HUES64 (cell line): Measurements from ENCODE around the gene WDR19.
"Not testable (repeated sequence)": the region's sequence is repeated elsewhere in the genome, so short reads cannot be mapped to it uniquely, and the experiment has no call there.

Experiments used
- H3K27ac ChIP-seq: 2 replicates; pipeline ENCODE4 v1.7.0; 2013; ENCODE audit warnings: low read depth, low read length, inconsistent platforms
- H3K27me3 ChIP-seq: 2 replicates; pipeline ENCODE4 v1.6.1; 2013; ENCODE audit warnings: mild to moderate bottlenecking, low read length; ENCODE audit not compliant: insufficient read depth
- H3K36me3 ChIP-seq: 2 replicates; pipeline ENCODE4 v1.6.1; 2013; ENCODE audit warnings: mild to moderate bottlenecking, low read length; ENCODE audit not compliant: insufficient read depth
- H3K4me1 ChIP-seq: 2 replicates; pipeline ENCODE4 v1.6.1; 2013; ENCODE audit warnings: mild to moderate bottlenecking, low read length, moderate library complexity; ENCODE audit not compliant: insufficient read depth
- H3K4me3 ChIP-seq: 2 replicates; pipeline ENCODE4 v1.5.1; 2013; ENCODE audit warnings: mild to moderate bottlenecking, low read length, moderate library complexity
- H3K9ac ChIP-seq: 2 replicates; pipeline ENCODE4 v1.6.1; 2013; ENCODE audit warnings: mild to moderate bottlenecking, low read depth, low read length
- H3K9me3 ChIP-seq: 2 replicates; pipeline ENCODE4 v1.6.1; 2013; ENCODE audit warnings: low read depth, low read length; ENCODE audit not compliant: insufficient read depth
- WGBS: fragments of 150-250, 120-280 bp; methylation state at CpG from one replicate; pipeline ENCODE4 v1.1.7; 2013; ENCODE audit warnings: missing lambda C conversion rate; 5-methylcytosine and 5-hydroxymethylcytosine counted together

Gene WDR19

DNA sequence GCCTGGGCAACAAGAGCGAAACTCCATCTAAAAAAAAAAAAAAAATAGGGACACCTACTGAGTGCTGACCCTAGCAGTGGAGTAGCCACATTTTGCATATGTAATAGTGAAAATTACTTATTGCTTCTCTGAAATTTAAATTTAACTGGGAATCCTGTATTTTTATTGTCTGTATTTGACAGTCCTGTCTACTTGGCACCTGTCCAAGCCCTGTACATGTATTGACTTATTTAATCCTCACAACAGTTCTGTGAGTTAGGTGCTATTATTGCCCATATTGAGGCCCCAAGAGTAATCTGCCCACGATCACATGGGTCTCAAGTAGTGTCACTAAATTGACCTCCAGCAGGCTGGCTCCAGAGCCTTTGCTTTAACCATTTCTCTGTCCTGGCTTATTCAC is 81.6 kb downstream of the WDR19 start:
- no peaks in the 10 kb centered on the region for H3K36me3 ChIP-seq
- no peaks in the 10 kb centered on the region for H3K4me1 ChIP-seq
- no peak overlapping the region for H3K9ac ChIP-seq
- H3K4me3 ChIP-seq, result no peak overlapping the region
- H3K27me3 ChIP-seq, result no peaks in the 10 kb centered on the region
- H3K9me3 ChIP-seq, result no peaks in the 10 kb centered on the region
- H3K27ac ChIP-seq, result no peak overlapping the region
- WGBS, result 87% methylated on average over 1 of the region's 2 CpGs

DNA sequence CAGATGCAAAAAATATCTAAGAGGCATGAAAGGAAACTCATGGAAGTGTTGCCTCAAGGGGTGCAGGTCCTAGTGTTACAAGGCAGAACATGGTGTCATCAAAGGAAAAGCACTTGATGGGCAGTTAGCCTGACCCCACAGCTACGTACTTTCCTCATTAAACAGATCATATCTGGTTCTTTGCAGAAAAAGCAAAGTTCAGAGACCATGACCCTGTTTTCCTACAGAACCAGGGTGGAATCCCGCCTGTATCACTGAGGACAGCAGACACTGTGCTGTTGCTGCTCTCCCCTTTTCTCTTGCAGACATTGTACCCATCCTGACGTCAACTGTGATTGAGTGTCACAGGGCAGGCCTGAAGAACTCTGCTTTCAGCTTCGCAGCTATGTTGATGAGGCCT is 92.2 kb downstream of the WDR19 start:
- H3K27ac ChIP-seq, result no peak overlapping the region
- no peaks in the 10 kb centered on the region for H3K9me3 ChIP-seq
- no peaks in the 10 kb centered on the region for H3K4me1 ChIP-seq
- WGBS, result 90% methylated on average over 4 of the region's 4 CpGs
- H3K9ac ChIP-seq, result no peak overlapping the region
- H3K36me3 ChIP-seq, result peaks cover 52% of the 10 kb centered on the region
- H3K27me3 ChIP-seq, result no peaks in the 10 kb centered on the region
- no peak overlapping the region for H3K4me3 ChIP-seq

- H3K9ac ChIP-seq, H3K4me3 ChIP-seq, H3K27me3 ChIP-seq, H3K9me3 ChIP-seq, H3K27ac ChIP-seq, H3K4me1 ChIP-seq: not testable (repeated sequence)
- 92% methylated on average over 6 of the region's 6 CpGs for WGBS
- peaks cover 48% of the 10 kb centered on the region for H3K36me3 ChIP-seq
Observed at GRCh38 chr4:39277661-39278060, 95.3 kb downstream of the WDR19 start.

GRCh38 chr4:39278476-39278875 is 96.1 kb downstream of the WDR19 start:
- Histone ChIP-seq H3K27ac (no peak overlapping the region), H3K4me3 (no peak overlapping the region), H3K4me1 (no peaks in the 10 kb centered on the region), H3K36me3 (peaks cover 39% of the 10 kb centered on the region), H3K27me3 (no peaks in the 10 kb centered on the region), H3K9ac (no peak overlapping the region), H3K9me3 (no peaks in the 10 kb centered on the region)
- WGBS, result 97% methylated on average over 9 of the region's 9 CpGs

DNA sequence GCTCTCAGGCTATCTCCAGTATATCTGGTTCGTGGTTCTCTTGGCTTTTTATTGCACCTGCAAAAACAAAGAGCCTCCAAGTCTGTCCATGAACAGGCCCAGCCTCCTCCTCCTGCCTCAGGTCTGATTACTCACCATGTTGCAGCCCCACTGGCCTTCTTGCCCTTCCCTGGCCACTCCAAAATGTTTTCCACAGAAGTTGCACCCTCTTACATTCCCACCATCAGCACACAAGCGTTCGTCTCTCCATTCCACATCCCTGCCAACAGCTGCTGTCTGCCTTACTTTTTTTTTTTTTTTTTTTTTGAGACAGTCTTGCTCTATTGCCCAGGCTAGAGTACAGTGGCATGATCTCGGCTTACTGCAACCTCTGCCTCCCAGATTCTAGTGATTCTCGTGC is 97.1 kb downstream of the WDR19 start:
- H3K9me3 ChIP-seq, result no peaks in the 10 kb centered on the region
- no peaks in the 10 kb centered on the region for H3K27me3 ChIP-seq
- H3K9ac ChIP-seq, result no peak overlapping the region
- H3K4me1 ChIP-seq, result no peaks in the 10 kb centered on the region
- no peak overlapping the region for H3K27ac ChIP-seq
- 89% methylated on average over 5 of the region's 5 CpGs for WGBS
- H3K4me3 ChIP-seq, result no peak overlapping the region
- peaks cover 31% of the 10 kb centered on the region; the same call in 1 of the 2 replicates for H3K36me3 ChIP-seq

DNA sequence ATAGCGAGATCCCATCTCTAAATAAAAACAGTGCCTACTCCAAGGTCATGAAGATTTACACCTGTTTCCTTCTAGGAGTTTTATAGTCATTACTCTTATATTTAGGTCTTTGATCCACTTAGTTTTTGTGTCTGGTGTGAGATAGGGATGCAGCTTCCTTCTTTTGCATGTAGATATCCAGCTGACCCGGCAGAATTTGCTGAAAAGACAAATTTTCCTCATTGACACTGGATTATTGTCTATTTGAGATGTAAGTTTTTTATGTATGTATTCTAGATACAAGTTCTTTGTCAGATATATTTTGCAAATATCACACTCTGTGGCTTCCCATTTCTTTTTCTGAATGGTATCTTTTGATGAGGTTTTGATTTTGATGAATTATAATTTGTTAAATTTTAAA is 98.4 kb downstream of the WDR19 start:
- H3K9me3 ChIP-seq, result no peaks in the 10 kb centered on the region
- no peak overlapping the region for H3K4me3 ChIP-seq
- H3K9ac ChIP-seq, result no peak overlapping the region
- no peaks in the 10 kb centered on the region for H3K4me1 ChIP-seq
- peaks cover 32% of the 10 kb centered on the region; the same call in 1 of the 2 replicates for H3K36me3 ChIP-seq
- no peak overlapping the region for H3K27ac ChIP-seq
- WGBS, result 89% methylated on average over 2 of the region's 2 CpGs
- no peaks in the 10 kb centered on the region for H3K27me3 ChIP-seq

DNA sequence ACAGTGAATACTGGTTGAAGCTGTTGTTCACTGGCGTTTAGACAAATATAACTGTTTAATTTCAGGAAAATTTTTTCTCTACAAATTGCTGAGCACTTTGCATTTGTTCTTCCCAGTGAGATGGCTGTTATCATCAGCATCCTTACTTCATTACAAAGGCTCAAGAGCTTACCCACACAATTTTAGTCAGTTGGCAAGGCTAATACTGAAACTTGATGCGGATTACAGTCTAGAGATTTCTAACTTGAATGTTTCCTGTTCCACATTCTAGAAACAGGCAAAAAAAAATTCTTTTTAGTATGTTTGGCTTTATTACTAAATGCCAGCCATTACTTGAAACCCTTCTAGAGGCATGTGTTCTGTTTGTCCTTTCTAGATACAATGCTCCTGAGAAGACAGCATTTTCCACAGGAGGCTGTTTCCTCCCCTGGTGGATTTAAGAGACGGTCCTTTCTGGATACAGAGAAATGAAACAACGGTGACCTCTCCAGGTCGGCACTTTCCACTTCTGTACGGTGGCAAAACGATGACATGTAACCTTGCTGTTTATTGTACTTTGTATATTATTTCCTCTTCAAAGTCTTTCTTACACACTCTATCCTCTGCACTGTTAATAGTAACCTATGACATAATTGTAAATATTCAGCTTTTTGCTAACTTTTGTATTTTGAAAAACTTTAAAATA is 102.9 kb downstream of the WDR19 start:
- no peak overlapping the region for H3K9ac ChIP-seq
- no peaks in the 10 kb centered on the region for H3K27me3 ChIP-seq
- H3K27ac ChIP-seq, result no peak overlapping the region
- no peak overlapping the region for H3K4me3 ChIP-seq
- no peaks in the 10 kb centered on the region for H3K9me3 ChIP-seq
- H3K4me1 ChIP-seq, result no peaks in the 10 kb centered on the region
- peaks cover 60% of the 10 kb centered on the region for H3K36me3 ChIP-seq
- 88% methylated on average over 6 of the region's 7 CpGs for WGBS

DNA sequence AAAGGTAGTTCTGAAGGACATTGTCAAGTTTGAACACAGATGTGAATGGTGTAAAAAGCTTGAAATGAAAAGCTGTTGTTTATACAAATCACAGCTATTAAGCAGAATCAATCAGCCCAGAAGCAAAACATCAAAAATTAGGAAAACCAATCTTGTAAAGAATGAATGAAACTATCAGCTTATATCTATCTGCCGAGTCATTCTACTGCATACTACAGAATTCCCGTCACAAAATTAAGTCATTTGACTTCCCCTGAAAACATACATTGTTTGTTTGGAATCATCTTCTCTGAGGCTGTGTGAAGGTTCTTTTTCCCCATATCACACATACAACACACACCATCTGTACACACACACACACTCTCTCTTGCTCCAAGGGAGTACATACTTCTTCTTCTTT is 103.5 kb downstream of the WDR19 start:
- 98% methylated on average over 2 of the region's 2 CpGs for WGBS
- Histone ChIP-seq H3K4me3 (no peak overlapping the region), H3K27me3 (no peaks in the 10 kb centered on the region), H3K36me3 (peaks cover 66% of the 10 kb centered on the region), H3K27ac (no peak overlapping the region), H3K9me3 (no peaks in the 10 kb centered on the region), H3K9ac (no peak overlapping the region), H3K4me1 (no peaks in the 10 kb centered on the region)

DNA sequence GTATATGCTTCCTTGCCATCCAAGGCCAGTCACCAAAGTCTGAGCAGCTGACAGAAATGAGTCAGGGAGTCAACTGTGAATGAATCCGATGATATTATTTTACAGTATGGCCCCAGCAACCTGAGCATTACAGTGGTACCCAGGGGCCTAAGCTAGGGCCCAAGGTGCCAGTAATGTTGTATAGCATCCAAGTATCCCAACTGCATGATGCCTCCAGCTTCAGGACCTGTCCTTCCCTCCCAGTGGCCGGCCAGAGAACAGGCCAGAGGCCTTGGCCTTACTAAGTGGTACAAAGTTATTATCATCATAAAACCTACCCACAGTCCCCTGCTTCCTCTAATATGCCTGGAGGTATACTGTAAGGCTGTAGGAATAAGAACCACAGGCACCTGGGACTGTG is 103.9 kb downstream of the WDR19 start:
- H3K9me3 ChIP-seq, result no peaks in the 10 kb centered on the region
- no peaks in the 10 kb centered on the region for H3K4me1 ChIP-seq
- no peak overlapping the region for H3K9ac ChIP-seq
- H3K27me3 ChIP-seq, result no peaks in the 10 kb centered on the region
- H3K4me3 ChIP-seq, result no peak overlapping the region
- 97% methylated on average over 2 of the region's 2 CpGs for WGBS
- H3K27ac ChIP-seq, result no peak overlapping the region
- peaks cover 69% of the 10 kb centered on the region for H3K36me3 ChIP-seq

DNA sequence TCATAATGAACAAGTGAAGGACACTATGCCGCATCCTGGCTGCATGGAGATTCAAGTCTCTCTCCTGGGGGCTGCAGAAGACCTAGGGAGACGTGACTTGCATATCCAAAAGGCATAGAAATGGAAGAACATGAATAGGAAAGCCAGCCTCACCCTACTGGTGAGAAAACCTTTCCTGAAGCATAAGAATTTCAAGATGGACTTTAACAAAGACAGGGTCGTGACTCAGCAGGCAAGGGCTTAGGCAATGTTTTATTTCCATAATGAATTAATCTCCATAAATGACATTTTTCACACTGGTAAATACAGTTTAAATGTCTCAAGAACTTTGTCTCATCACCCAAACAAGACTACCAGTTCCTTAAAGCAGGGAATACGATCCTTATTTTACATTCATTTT is 104.9 kb downstream of the WDR19 start:
- Histone ChIP-seq H3K27me3 (no peaks in the 10 kb centered on the region), H3K27ac (peak overlapping the region; percentile 4; the same call in 1 of the 2 replicates), H3K4me1 (no peaks in the 10 kb centered on the region), H3K9me3 (no peaks in the 10 kb centered on the region), H3K9ac (no peak overlapping the region), H3K4me3 (no peak overlapping the region), H3K36me3 (peaks cover 72% of the 10 kb centered on the region)
- WGBS, result 92% methylated on average over 4 of the region's 4 CpGs

DNA sequence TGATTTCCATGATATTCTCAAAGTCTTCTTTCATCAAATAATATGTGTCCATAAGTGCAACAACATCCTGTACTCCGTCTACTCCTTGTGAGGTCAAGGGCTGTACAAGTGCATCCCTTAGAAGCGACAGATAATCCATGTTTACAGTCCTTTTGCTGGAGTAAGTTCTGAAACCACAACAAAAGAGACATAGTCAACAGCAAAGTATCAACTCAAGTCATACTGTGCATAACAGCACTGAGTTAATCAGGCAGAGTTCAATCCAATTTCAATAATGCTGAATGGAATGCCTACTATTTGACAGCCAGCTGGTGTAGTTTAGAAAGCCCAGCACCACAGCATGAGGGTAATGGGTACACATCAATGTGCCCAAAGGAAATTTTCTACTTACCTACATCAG is 109.4 kb downstream of the WDR19 start:
- no peaks in the 10 kb centered on the region for H3K9me3 ChIP-seq
- H3K4me1 ChIP-seq, result no peaks in the 10 kb centered on the region
- no peak overlapping the region for H3K9ac ChIP-seq
- no peak overlapping the region for H3K27ac ChIP-seq
- no peaks in the 10 kb centered on the region for H3K27me3 ChIP-seq
- H3K36me3 ChIP-seq, result peaks cover 89% of the 10 kb centered on the region
- WGBS, result 94% methylated on average over 2 of the region's 2 CpGs
- H3K4me3 ChIP-seq, result no peak overlapping the region

DNA sequence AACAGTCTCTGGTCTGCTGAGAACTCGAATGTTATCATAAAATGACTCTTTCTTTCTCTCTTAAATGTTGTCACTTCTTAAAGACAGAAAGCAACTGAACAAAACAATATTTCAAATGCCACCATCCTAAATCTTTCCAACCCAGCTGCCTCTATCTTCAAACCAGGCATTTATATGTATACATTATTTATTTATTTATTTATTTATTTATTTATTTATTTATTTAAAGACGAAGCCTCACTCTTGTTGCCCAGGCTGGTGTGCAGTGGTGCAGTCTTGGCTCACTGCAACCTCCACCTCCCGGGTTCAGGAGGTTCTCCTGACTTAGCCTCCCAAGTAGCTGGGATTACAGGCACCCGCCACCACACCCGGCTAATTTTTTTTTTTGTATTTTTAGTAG is 110.1 kb downstream of the WDR19 start:
- H3K36me3 ChIP-seq, result peaks cover 82% of the 10 kb centered on the region
- H3K4me1 ChIP-seq, H3K27ac ChIP-seq, H3K9ac ChIP-seq, H3K9me3 ChIP-seq, H3K4me3 ChIP-seq, H3K27me3 ChIP-seq: not testable (repeated sequence)
- 90% methylated on average over 5 of the region's 5 CpGs for WGBS
